DMS 273 (cell line): Measurements from ENCODE around the gene LAMC1.
"Not testable (repeated sequence)": the region's sequence is repeated elsewhere in the genome, so short reads cannot be mapped to it uniquely, and the experiment has no call there.

Experiments used
- DNase-seq: peaks from one replicate; lab custom pipeline; 2025; ENCODE audit not compliant: unreplicated experiment; lab: John Stamatoyannopoulos, UW

The LAMC1 gene

GRCh38 chr1:183143576-183144315 is 120.5 kb downstream of the LAMC1 start:
- no peak for DNase-seq

DNA sequence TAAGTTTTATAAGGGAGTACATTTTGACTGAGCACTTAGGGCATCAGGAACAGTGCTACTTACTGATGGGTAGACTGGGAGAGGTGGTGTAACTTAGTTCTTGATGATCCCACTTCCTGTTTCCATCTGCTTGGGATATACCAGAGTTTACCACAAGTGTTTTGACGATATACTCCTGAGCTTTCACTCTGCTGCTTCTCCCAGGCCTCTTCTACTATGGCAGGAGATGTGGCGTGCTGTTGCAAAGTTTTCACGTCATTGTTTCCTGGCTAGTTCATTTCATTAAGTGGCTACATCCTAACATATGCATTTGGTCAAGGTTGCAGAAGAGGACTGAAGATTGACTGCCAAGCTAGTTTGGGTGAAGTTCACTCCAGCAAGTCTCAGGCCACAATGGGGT is 121.5 kb downstream of the LAMC1 start:
- no peak for DNase-seq

GRCh38 chr1:183147735-183148134 is 124.5 kb downstream of the LAMC1 start:
- DNase-seq = no peak

- peak; percentile 24 for DNase-seq
These were observed 125.4 kb downstream of the LAMC1 start for GRCh38 chr1:183148599-183148998.

DNA sequence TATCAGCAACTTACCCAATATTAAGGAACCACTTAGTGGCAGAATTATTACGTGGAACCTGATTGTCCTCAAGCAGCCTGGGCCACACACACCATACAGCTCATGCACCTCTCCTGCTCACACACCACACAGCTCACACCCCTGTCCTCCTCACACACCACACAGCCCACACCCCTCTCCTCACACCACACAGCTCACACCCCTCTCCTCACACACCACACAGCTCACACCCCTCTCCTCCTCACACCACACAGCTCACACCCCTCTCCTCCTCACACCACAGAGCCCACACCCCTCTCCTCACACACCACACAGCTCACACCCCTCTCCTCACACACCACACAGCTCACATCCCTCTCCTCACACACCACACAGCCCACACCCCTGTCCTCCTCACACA is 126.1 kb downstream of the LAMC1 start:
- no peak for DNase-seq

- not testable (repeated sequence) for DNase-seq
These were observed 126.8 kb downstream of the LAMC1 start for GRCh38 chr1:183150032-183150431.

GRCh38 chr1:183150445-183150844 is 127.2 kb downstream of the LAMC1 start:
- DNase-seq = no peak

- DNase-seq = no peak
These were observed 129.0 kb downstream of the LAMC1 start for GRCh38 chr1:183152180-183152579.

GRCh38 chr1:183155939-183156338 is 132.7 kb downstream of the LAMC1 start:
- no peak for DNase-seq

- no peak for DNase-seq
These were observed 136.7 kb downstream of the LAMC1 start for GRCh38 chr1:183159960-183160359.

- DNase-seq = no peak
These were observed 138.2 kb downstream of the LAMC1 start for GRCh38 chr1:183161391-183161790.

DNA sequence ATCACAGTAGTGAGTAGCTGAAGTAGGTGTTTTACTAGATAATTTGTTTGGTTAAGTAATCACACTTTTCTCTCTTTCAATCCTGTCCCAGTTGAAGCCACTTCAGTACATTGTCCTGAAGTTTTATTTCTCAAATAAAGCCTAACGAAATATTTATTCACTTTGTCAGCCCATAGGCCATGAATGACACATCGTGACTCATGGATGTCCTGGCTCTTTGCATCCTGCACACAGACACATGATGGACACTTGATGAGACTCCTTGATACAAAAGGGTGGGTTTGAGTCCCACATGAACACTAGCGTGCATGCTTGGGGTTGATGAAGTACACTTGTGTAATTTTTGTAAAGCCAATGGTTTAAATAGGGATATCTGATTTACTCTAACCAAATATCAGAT is 140.1 kb downstream of the LAMC1 start:
- no peak for DNase-seq

DNA sequence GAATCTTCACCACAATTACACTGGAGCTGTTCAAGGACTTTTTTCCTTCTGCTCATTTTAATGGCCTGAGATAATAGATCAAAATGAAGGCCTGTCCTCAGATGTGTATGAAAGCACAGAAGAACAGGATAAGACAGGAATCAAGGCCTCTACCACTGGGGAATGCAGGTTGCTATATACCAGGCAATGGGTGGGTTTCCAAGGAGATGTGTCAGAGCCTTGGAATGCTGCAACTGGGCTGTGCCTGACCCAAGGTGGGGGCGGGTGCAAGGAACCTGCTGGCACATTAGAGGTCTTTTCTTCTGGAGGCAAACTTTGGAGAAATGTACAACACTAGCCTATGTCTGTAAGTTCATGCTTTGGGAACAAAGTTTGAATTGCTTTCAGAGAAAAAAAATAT is 141.1 kb downstream of the LAMC1 start:
- no peak for DNase-seq

DNA sequence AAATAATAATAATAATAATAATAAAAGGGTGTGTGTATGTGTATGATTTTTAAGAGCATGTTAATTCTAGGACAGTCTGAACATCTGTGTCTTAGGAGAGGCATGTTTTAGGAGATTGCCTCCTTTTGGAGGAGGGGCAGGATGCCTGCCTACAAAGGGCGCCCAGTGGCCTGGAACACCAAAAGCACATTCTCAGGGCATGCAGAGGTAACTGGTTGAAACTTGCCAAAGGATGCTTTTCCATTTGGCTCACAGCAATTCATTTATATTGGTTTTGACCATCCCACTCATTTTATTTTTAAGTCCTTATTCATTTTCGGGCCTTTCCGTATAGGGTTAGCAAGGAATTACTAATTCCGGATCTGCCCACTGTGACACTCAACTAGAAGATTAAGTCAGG is 141.7 kb downstream of the LAMC1 start:
- DNase-seq = no peak

- DNase-seq = no peak
These were observed 142.2 kb downstream of the LAMC1 start for GRCh38 chr1:183165456-183165855.

GRCh38 chr1:183166454-183166853 is 143.2 kb downstream of the LAMC1 start:
- no peak for DNase-seq

DNA sequence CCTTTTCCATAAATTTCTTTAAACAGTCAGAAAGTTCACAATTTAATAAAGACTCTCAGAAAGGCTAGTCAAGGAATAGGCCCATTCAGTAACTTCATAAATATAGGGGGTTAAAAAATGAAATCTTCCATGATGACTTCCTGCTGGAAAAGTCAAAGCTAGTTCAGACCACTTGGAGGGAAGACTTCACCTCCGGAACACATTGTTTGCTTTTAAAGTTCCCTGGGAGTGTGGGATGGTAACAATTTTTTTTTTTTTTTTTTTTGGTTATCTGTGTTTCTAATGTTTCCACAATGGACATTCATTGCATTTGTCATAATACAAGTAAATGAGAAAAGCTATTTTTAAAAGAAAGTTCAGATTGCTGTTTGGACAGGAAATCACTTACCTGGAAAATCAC is 144.5 kb downstream of the LAMC1 start:
- no peak for DNase-seq

GRCh38 chr1:183168308-183168707 is 145.1 kb downstream of the LAMC1 start:
- DNase-seq = no peak

- no peak for DNase-seq
These were observed 150.6 kb downstream of the LAMC1 start for GRCh38 chr1:183173828-183174227.

DNA sequence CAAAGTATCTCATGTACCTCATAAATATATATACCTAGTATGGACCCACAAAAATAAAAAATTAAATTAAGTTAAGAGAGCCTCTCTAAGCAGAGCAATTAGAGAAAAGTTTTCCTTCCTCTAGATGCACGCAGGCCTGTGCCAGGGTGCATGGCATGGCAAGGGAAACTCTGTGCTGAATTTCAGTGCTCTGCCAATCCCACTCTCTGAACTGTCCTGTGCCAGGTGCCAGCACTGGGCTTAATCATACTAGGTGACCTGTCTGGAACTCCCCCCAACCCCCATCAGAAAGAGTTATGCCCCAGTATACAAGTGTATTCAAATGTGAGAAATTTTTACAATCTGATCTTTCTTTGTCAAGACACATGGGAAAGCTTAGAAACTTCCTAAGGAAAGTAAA is 152.4 kb downstream of the LAMC1 start:
- no peak for DNase-seq

GRCh38 chr1:183178545-183178944 is 155.3 kb downstream of the LAMC1 start:
- DNase-seq = no peak

DNA sequence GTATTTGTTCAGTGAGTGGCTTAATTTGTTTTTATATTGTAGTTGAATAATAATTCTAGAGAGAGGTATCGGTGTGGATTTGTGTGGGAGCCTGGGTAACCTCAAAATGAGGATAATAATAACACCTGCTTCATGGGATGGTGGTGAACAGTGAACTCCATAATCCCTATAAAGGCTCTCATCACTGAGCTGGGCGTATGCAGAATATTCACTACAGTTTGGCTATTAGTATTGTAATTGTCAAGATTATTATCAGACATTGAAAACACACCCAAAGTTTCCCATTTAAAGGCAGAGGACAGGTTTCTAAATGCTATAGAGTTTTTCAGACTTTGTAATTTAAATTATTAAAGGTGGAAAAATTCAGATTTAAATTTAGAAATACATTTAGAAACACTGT is 155.8 kb downstream of the LAMC1 start:
- DNase-seq = no peak

DNA sequence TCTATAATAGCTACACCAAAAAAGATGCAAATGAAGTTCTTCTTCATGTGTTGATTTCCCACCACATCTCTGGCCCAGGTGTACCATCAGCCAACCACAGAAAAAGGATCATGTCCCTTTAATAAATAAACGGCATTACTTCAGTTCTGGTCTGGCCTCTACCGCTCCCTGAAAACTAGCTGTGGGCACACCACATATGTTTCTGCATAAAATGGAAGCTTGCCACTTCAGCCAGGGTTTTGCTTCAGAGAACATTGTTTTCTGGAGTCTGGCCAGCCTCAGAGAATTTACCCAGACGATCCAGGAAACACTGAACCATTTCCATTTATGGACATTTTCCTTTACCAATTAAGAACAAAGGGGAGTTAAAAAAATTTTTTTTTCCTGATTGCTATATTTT is 157.0 kb downstream of the LAMC1 start:
- peak; percentile 89 for DNase-seq
